ENCODE results near the gene DDX39A. TPM values are rescaled to one million over a fixed set of nuclear protein-coding genes. Genes with fewer than 3 reads are reported as not detected.
A peak's percentile ranks its signal among the peaks of the same experiment; 100 is the strongest.

The DDX39A gene
- total and polyA plus RNA-seq, 2 of the 8 experiments (the other 6 are each of a cell fraction or from before 2014, with no cell fraction given): 139 TPM

GRCh38 chr19:14441041-14441938, 22.1 kb upstream of the DDX39A start:
- no peak for FAIRE-seq
- H3K36me3 ChIP-seq (ENCODE audit: control insufficient read depth in 2 of 4, insufficient read depth in 4 of 4, low read length in 3 of 4): peaks cover 15 to 39% (median 31%) of the 10 kb centered on the region in 4 experiments
- no peak for TF ChIP-seq SP2 (IDR thresholded peaks at IDR 0.05; ENCODE audit: low read length)
- TF ChIP-seq GTF2F1 (IDR thresholded peaks at IDR 0.05; ENCODE audit: borderline replicate concordance, low read depth, low read length): no peak
- no peak for TF ChIP-seq FOSL1 (IDR thresholded peaks at IDR 0.05; ENCODE audit: insufficient read depth, low read depth, low read length)
- TF ChIP-seq RBBP5 (IDR thresholded peaks at IDR 0.05; ENCODE audit: borderline replicate concordance, low read depth, low read length): no peak
- TF ChIP-seq, protein P1, sequence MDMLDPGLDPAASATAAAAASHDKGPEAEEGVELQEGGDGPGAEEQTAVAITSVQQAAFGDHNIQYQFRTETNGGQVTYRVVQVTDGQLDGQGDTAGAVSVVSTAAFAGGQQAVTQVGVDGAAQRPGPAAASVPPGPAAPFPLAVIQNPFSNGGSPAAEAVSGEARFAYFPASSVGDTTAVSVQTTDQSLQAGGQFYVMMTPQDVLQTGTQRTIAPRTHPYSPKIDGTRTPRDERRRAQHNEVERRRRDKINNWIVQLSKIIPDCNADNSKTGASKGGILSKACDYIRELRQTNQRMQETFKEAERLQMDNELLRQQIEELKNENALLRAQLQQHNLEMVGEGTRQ (IDR thresholded peaks at IDR 0.05; ENCODE audit: low read length): no peak
- TF ChIP-seq, protein P2, sequence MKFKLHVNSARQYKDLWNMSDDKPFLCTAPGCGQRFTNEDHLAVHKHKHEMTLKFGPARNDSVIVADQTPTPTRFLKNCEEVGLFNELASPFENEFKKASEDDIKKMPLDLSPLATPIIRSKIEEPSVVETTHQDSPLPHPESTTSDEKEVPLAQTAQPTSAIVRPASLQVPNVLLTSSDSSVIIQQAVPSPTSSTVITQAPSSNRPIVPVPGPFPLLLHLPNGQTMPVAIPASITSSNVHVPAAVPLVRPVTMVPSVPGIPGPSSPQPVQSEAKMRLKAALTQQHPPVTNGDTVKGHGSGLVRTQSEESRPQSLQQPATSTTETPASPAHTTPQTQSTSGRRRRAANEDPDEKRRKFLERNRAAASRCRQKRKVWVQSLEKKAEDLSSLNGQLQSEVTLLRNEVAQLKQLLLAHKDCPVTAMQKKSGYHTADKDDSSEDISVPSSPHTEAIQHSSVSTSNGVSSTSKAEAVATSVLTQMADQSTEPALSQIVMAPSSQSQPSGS (IDR thresholded peaks at IDR 0.05; ENCODE audit: low read length): no peak
- no peak for TF ChIP-seq HDAC2 (IDR thresholded peaks at IDR 0.05; ENCODE audit: borderline replicate concordance in 1 of 2, low read depth in 2 of 2, low read length in 2 of 2)

More at GRCh38 chr19:14441041-14441938, 22.1 kb upstream of the DDX39A start:
- Histone ChIP-seq H3K4ac (replicated peaks; ENCODE audit: insufficient read length, low read depth, low read length) (no peak overlapping the region), H3K4me1 (replicated peaks in 1 of 4; ENCODE audit: control insufficient read depth in 3 of 4, insufficient read depth in 4 of 4, low read length in 3 of 4) (no peaks in the 10 kb centered on the region), H2AK5ac (ENCODE audit: low read depth, low read length) (no peak overlapping the region), H2BK20ac (ENCODE audit: low read length) (no peak overlapping the region), H4K91ac (replicated peaks; ENCODE audit: insufficient read length, low read length) (no peak overlapping the region), H2BK15ac (ENCODE audit: low read length) (no peak overlapping the region), H3K79me1 (ENCODE audit: low read depth, low read length) (peaks cover 12% of the 10 kb centered on the region), H4K8ac (ENCODE audit: extremely low read depth, insufficient read depth, low read length) (no peak overlapping the region), H3K9ac (replicated peaks in 1 of 4; ENCODE audit: extremely low read depth in 1 of 4, low read depth in 3 of 4, low read length in 3 of 4) (peak overlapping the region in 1 of 4 experiments; percentile 22; a peak in 1 of 7 replicates), H2AFZ (ENCODE audit: low read length) (no peak overlapping the region), H4K20me1 (replicated peaks in 1 of 2; ENCODE audit: control insufficient read depth in 1 of 2, insufficient read depth in 2 of 2, low read length in 2 of 2) (peaks cover 6 to 26% of the 10 kb centered on the region in 2 experiments), H3K23me2 (ENCODE audit: low read depth, low read length) (no peaks in the 10 kb centered on the region), H3K18ac (ENCODE audit: extremely low read depth, low read length) (no peak overlapping the region), H3K27me3 (replicated peaks in 1 of 4; ENCODE audit: control insufficient read depth in 3 of 4, extremely low read depth in 1 of 4, insufficient read depth in 3 of 4, low read length in 3 of 4) (no peaks in the 10 kb centered on the region), H3K9me3 (ENCODE audit: insufficient read depth in 2 of 2, low read depth in 1 of 2, low read length in 1 of 2) (no peaks in the 10 kb centered on the region), H3K79me2 (ENCODE audit: control insufficient read depth in 1 of 2, insufficient read depth in 2 of 2, low read length in 2 of 2) (peaks cover 0 to 25% of the 10 kb centered on the region in 2 experiments; a peak in 2 of 4 replicates), H4K5ac (ENCODE audit: insufficient read length, low read depth, low read length) (no peak overlapping the region), H3K4me2 (ENCODE audit: insufficient read depth in 1 of 2, low read depth in 2 of 2, low read length in 2 of 2) (no peak overlapping the region), H3K4me3 (ENCODE audit: extremely low read depth in 1 of 4, insufficient read depth in 2 of 4, low read depth in 3 of 4, low read length in 4 of 4) (no peak overlapping the region), H2BK5ac (ENCODE audit: low read depth, low read length) (0 out of 2 replicates have a peak overlapping the region, but pooled peaks have one; percentile 9), H3K23ac (ENCODE audit: insufficient read length) (no peak overlapping the region), H2BK120ac (replicated peaks; ENCODE audit: low read depth, low read length) (no peak overlapping the region), H2BK12ac (ENCODE audit: low read depth, low read length) (no peak overlapping the region), H3K56ac (replicated peaks; ENCODE audit: insufficient read length, low read depth, low read length) (no peak overlapping the region), H3K27ac (ENCODE audit: low read depth, low read length) (no peak overlapping the region), H3K14ac (ENCODE audit: insufficient read length) (no peak overlapping the region)
- 95% methylated on average over 32 of the region's 34 CpGs; no CpG with 5 or more reads in 1 of the 2 experiments for WGBS, 2 experiments (ENCODE audit: extremely low coverage in 1 of 2, insufficient coverage in 1 of 2, insufficient read length in 1 of 2, insufficient replicate concordance in 2 of 2, low coverage in 1 of 2, low lambda C conversion rate in 2 of 2, missing lambda C conversion rate in 1 of 2)
- no peak for DNase-seq (ENCODE audit: low read depth in 1 of 2, low spot score in 2 of 2)
- ChIA-PET CTCF (ENCODE audit: partially characterized antibody) (interaction anchor here (0.6 to 1.4 kb wide), 2 partner anchors 10 to 16 kb away, joined by 3 to 4 read pairs; no protein-coding TSS in a partner anchor), POLR2A (ENCODE audit: partially characterized antibody) (interaction anchor here (0.6 to 1.2 kb wide), 4 partner anchors 16 to 77 kb away, joined by 3 to 4 read pairs (median 4); no protein-coding TSS in a partner anchor)

All from H1 (cell line).